IPS DF 6.9 (cell line): ENCODE measurements around the gene SMC1B.

Source experiments
- DNase-seq: peaks from one replicate; pipeline ENCODE4 v3.0.0-alpha.2; 2013; ENCODE audit warnings: low read depth, low spot score
- H3K27ac ChIP-seq: one replicate; pipeline ENCODE4 v1.5.1; 2013; ENCODE audit warnings: low read length, control low read depth
- H3K27me3 ChIP-seq: 2 replicates; pipeline ENCODE4 v1.6.1; 2013; ENCODE audit warnings: mild to moderate bottlenecking, low read length; ENCODE audit not compliant: control insufficient read depth, insufficient read depth
- H3K36me3 ChIP-seq: 2 replicates; pipeline ENCODE4 v1.6.1; 2013; ENCODE audit warnings: low read length; ENCODE audit not compliant: control insufficient read depth, insufficient read depth
- H3K4me1 ChIP-seq: 2 replicates; pipeline ENCODE4 v1.6.1; 2013; ENCODE audit warnings: low read length; ENCODE audit not compliant: control insufficient read depth, insufficient read depth
- H3K4me3 ChIP-seq: 2 replicates; pipeline ENCODE4 v1.5.1; 2013; ENCODE audit warnings: mild to moderate bottlenecking, low read length
- H3K9me3 ChIP-seq: 2 replicates; pipeline ENCODE4 v1.6.1; 2013; ENCODE audit warnings: low read length, inconsistent platforms; ENCODE audit not compliant: control insufficient read depth, insufficient read depth
- WGBS: extraction: QIAGEN DNeasy Blood & Tissue Kit; methylation state at CpG from one replicate; pipeline ENCODE4 v1.1.7; 2013; ENCODE audit warnings: mixed read lengths, missing lambda C conversion rate; ENCODE audit not compliant: insufficient read length, insufficient coverage; 5-methylcytosine and 5-hydroxymethylcytosine counted together

The SMC1B gene

GRCh38 chr22:45323695-45324094 is 89.7 kb downstream of the SMC1B start:
- no peaks in the 10 kb centered on the region for H3K9me3 ChIP-seq
- WGBS: no CpG with 5 or more reads among the region's 7 CpGs
- DNase-seq: no peak
- no peaks in the 10 kb centered on the region for H3K4me1 ChIP-seq
- H3K27ac ChIP-seq: no peak overlapping the region
- H3K36me3 ChIP-seq: peaks cover 16% of the 10 kb centered on the region
- no peak overlapping the region for H3K4me3 ChIP-seq
- H3K27me3 ChIP-seq: no peaks in the 10 kb centered on the region

- Histone ChIP-seq H3K27ac (no peak overlapping the region), H3K9me3 (no peaks in the 10 kb centered on the region), H3K36me3 (peaks cover 16% of the 10 kb centered on the region), H3K4me3 (no peak overlapping the region), H3K27me3 (no peaks in the 10 kb centered on the region), H3K4me1 (no peaks in the 10 kb centered on the region)
- no peak for DNase-seq
- WGBS: no CpG with 5 or more reads among the region's 24 CpGs
Measured at GRCh38 chr22:45322873-45323525, 90.4 kb downstream of the SMC1B start.

DNA sequence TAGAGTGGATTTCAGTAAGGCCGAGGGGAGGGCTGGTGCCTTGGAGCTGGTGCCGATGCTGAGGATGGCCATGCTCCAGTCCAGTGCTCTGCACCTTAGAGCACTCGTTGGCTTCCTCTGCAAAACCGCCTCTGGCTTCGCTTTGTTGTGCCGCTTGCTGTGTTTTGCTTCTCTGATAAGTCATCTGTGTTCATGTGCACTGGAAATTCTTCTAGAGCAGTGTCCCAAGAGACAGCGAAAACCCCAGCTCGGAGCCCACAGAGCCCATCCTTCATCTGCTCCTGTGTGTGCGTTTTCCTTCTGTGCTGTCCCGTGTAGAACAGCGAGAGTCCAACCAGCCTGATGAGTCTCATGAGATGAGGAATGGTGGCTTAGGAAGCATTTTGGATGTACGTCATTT is 91.6 kb downstream of the SMC1B start:
- Histone ChIP-seq H3K4me1 (no peaks in the 10 kb centered on the region), H3K9me3 (no peaks in the 10 kb centered on the region), H3K27ac (no peak overlapping the region), H3K36me3 (peaks cover 9% of the 10 kb centered on the region), H3K27me3 (no peaks in the 10 kb centered on the region), H3K4me3 (no peak overlapping the region)
- WGBS: no CpG with 5 or more reads among the region's 12 CpGs
- no peak for DNase-seq

- DNase-seq: no peak
- WGBS: 100% methylated on average over 1 of the region's 9 CpGs
- no peaks in the 10 kb centered on the region for H3K9me3 ChIP-seq
- peaks cover 9% of the 10 kb centered on the region for H3K36me3 ChIP-seq
- H3K27ac ChIP-seq: no peak overlapping the region
- no peaks in the 10 kb centered on the region for H3K4me1 ChIP-seq
- H3K4me3 ChIP-seq: no peak overlapping the region
- no peaks in the 10 kb centered on the region for H3K27me3 ChIP-seq
Measured at GRCh38 chr22:45320357-45320976, 92.9 kb downstream of the SMC1B start.

GRCh38 chr22:45319324-45319685 is 94.1 kb downstream of the SMC1B start:
- Histone ChIP-seq H3K4me1 (no peaks in the 10 kb centered on the region), H3K27ac (no peak overlapping the region), H3K36me3 (peaks cover 7% of the 10 kb centered on the region; the same call in 1 of the 2 replicates), H3K9me3 (no peaks in the 10 kb centered on the region), H3K4me3 (no peak overlapping the region), H3K27me3 (no peaks in the 10 kb centered on the region)
- WGBS: no CpG with 5 or more reads among the region's 5 CpGs
- DNase-seq: no peak

GRCh38 chr22:45318558-45319323 is 94.7 kb downstream of the SMC1B start:
- no peaks in the 10 kb centered on the region for H3K9me3 ChIP-seq
- no peak overlapping the region for H3K27ac ChIP-seq
- peaks cover 7% of the 10 kb centered on the region; the same call in 1 of the 2 replicates for H3K36me3 ChIP-seq
- H3K27me3 ChIP-seq: no peaks in the 10 kb centered on the region
- no CpG with 5 or more reads among the region's 12 CpGs for WGBS
- no peaks in the 10 kb centered on the region for H3K4me1 ChIP-seq
- H3K4me3 ChIP-seq: no peak overlapping the region
- DNase-seq: no peak

GRCh38 chr22:45318168-45318557 is 95.2 kb downstream of the SMC1B start:
- no peaks in the 10 kb centered on the region for H3K27me3 ChIP-seq
- no CpG with 5 or more reads among the region's 8 CpGs for WGBS
- no peaks in the 10 kb centered on the region for H3K9me3 ChIP-seq
- H3K27ac ChIP-seq: no peak overlapping the region
- no peak overlapping the region for H3K4me3 ChIP-seq
- DNase-seq: no peak
- no peaks in the 10 kb centered on the region for H3K4me1 ChIP-seq
- peaks cover 4% of the 10 kb centered on the region; the same call in 1 of the 2 replicates for H3K36me3 ChIP-seq

GRCh38 chr22:45317551-45318167 is 95.7 kb downstream of the SMC1B start:
- H3K27ac ChIP-seq: no peak overlapping the region
- H3K4me1 ChIP-seq: no peaks in the 10 kb centered on the region
- DNase-seq: no peak

GRCh38 chr22:45316796-45317526 is 96.4 kb downstream of the SMC1B start:
- H3K4me3 ChIP-seq: no peak overlapping the region
- H3K27me3 ChIP-seq: no peaks in the 10 kb centered on the region
- H3K27ac ChIP-seq: no peak overlapping the region
- H3K36me3 ChIP-seq: no peaks in the 10 kb centered on the region
- DNase-seq: no peak
- H3K9me3 ChIP-seq: no peaks in the 10 kb centered on the region
- no peaks in the 10 kb centered on the region for H3K4me1 ChIP-seq
- WGBS: no CpG with 5 or more reads among the region's 9 CpGs

More at GRCh38 chr22:45317551-45318167, 95.7 kb downstream of the SMC1B start:
- no peaks in the 10 kb centered on the region for H3K27me3 ChIP-seq
- H3K9me3 ChIP-seq: no peaks in the 10 kb centered on the region
- no peaks in the 10 kb centered on the region for H3K36me3 ChIP-seq
- no CpG with 5 or more reads among the region's 19 CpGs for WGBS
- no peak overlapping the region for H3K4me3 ChIP-seq

GRCh38 chr22:45314786-45315185 is 98.6 kb downstream of the SMC1B start:
- DNase-seq: no peak
- no CpG with 5 or more reads among the region's 6 CpGs for WGBS
- no peak overlapping the region for H3K27ac ChIP-seq
- no peaks in the 10 kb centered on the region for H3K36me3 ChIP-seq
- H3K4me3 ChIP-seq: no peak overlapping the region
- no peaks in the 10 kb centered on the region; the same call in 1 of the 2 replicates for H3K4me1 ChIP-seq
- no peaks in the 10 kb centered on the region for H3K9me3 ChIP-seq
- no peaks in the 10 kb centered on the region for H3K27me3 ChIP-seq
